Keratinocyte (primary cell): ENCODE data around the gene NAPG.
"Not testable (repeated sequence)": the region's sequence is repeated elsewhere in the genome, so short reads cannot be mapped to it uniquely, and the experiment has no call there.

Experiments used
- CTCF ChIP-seq, 3 experiments: IDR thresholded peaks in 1 of 3; conservative IDR thresholded peaks in 1 of 3; optimal IDR thresholded peaks in 1 of 3; 2 replicates in 2 of 3; 3 replicates in 1 of 3; pipeline versions ENCODE3 to v1.5.1; 2011; ENCODE audit warnings: low read length in 3 of 3, mild to moderate bottlenecking in 3 of 3, moderate library complexity in 2 of 3, control low read depth in 1 of 3, inconsistent platforms in 1 of 3; ENCODE audit not compliant: insufficient read depth in 2 of 3; ENCODE audit errors: extremely low read depth in 1 of 3
- EZH2 ChIP-seq: IDR thresholded peaks from one replicate; pipeline ENCODE4 v1.6.1; 2012; ENCODE audit warnings: inconsistent platforms, mild to moderate bottlenecking, low read length, moderate library complexity

DNA sequence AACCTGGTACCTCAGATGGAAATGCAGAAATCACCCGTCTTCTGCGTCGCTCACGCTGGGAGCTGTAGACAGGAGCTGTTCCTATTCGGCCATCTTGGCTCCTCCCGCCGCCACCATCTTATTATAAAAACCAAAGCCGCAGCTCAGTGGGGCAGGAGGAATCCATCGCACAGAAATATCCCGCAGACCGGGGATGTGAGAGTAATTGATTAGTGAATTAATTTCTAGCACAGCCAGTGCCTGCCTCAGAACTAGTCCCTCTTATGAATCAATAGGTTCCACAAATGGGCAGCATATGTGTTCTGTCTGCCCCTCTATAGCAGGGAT, 52.7 kb downstream of the NAPG start:
- TF ChIP-seq CTCF (optimal IDR thresholded peaks at IDR 0.05 in 1 of 3, IDR thresholded peaks at IDR 0.05 in 1 of 3, conservative IDR thresholded peaks at IDR 0.05 in 1 of 3; ENCODE audit: extremely low read depth in 1 of 3, insufficient read depth in 2 of 3, low read length in 3 of 3); EZH2: not testable (repeated sequence)
